Left ventricle myocardium inferior (tissue), 1 donor: ENCODE measurements around the gene PRAF2. TPM values are rescaled to one million over a fixed set of nuclear protein-coding genes. Genes with fewer than 3 reads are reported as not detected.

Experiments
- DNase-seq: peaks from one replicate; pipeline ENCODE4 v3.0.0-alpha.2; 2020
- H3K27ac ChIP-seq: fragments of 200-600 bp; replicated peaks from 2 replicates; pipeline ENCODE4 v1.8.0; 2021
- H3K27me3 ChIP-seq: fragments of 200-600 bp; 2 replicates; pipeline ENCODE4 v1.8.0; 2021; ENCODE audit warnings: low read depth
- H3K36me3 ChIP-seq: fragments of 200-600 bp; 2 replicates; pipeline ENCODE4 v1.8.0; 2021
- H3K4me1 ChIP-seq: fragments of 200-600 bp; 2 replicates; pipeline ENCODE4 v1.8.0; 2021
- H3K4me3 ChIP-seq: fragments of 200-600 bp; 2 replicates; pipeline ENCODE4 v1.8.0; 2021; ENCODE audit warnings: mild to moderate bottlenecking, moderate library complexity
- H3K9me3 ChIP-seq: fragments of 200-600 bp; replicated peaks from 2 replicates; pipeline ENCODE4 v1.8.0; 2021
- intact Hi-C: fragments of 100-400 bp; cut with micrococcal nuclease; formaldehyde crosslinking; loops from one replicate; pipeline ENCODE4 v1.11.0; 2022
- total RNA-seq: library from RNA; stranded (reverse); fragmentation: NEBNext Ultra II Directional; extraction: Animal tissue kit (Norgen Biotek cat#: 25700); gene quantifications from one replicate; pipeline ENCODE4 v1.2.1, GENCODE V29; 2021
- TF ChIP-seq, protein P1 (sequence below): fragments of 200-600 bp; IDR thresholded peaks from 2 replicates; pipeline ENCODE4 v1.8.0; 2021; ENCODE audit warnings: antibody characterized with exemption, mild to moderate bottlenecking, borderline replicate concordance
- donor health status: DM: no; HTN: yes; CAD: no; lungs with severe emphysema.

The PRAF2 gene
- total RNA-seq, 1 donor from 2014 or later = 8.7 TPM

DNA sequence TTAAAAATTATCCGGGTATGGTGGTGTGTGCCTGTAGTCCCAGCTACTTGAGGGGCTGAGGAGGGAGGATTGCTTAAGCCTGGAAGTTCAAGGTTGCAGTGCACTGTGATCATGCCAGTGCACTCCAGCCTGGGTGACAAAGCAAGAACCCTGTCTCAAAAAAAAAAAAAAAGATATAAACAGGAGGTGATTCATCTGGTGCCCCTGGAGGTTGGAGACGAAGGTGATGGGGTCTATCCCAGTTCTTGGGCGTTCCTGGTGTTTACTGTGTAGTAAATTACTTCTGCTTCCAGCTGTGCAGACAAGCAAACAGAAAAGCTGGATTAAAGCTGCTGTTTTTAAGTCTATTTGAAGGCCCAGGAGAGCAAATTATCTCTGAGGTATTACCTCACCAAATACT lies 29.8 kb upstream of the PRAF2 start:
- H3K36me3 ChIP-seq = no peaks in the 10 kb centered on the region
- intact Hi-C loops = no loop called here
- no peak overlapping the region for H3K4me3 ChIP-seq
- DNase-seq = no peak
- H3K27me3 ChIP-seq = no peaks in the 10 kb centered on the region
- peaks cover 11% of the 10 kb centered on the region for H3K4me1 ChIP-seq
- H3K27ac ChIP-seq = no peak overlapping the region
- TF ChIP-seq, protein P1, sequence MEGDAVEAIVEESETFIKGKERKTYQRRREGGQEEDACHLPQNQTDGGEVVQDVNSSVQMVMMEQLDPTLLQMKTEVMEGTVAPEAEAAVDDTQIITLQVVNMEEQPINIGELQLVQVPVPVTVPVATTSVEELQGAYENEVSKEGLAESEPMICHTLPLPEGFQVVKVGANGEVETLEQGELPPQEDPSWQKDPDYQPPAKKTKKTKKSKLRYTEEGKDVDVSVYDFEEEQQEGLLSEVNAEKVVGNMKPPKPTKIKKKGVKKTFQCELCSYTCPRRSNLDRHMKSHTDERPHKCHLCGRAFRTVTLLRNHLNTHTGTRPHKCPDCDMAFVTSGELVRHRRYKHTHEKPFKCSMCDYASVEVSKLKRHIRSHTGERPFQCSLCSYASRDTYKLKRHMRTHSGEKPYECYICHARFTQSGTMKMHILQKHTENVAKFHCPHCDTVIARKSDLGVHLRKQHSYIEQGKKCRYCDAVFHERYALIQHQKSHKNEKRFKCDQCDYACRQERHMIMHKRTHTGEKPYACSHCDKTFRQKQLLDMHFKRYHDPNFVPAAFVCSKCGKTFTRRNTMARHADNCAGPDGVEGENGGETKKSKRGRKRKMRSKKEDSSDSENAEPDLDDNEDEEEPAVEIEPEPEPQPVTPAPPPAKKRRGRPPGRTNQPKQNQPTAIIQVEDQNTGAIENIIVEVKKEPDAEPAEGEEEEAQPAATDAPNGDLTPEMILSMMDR = no peak
- no peaks in the 10 kb centered on the region for H3K9me3 ChIP-seq

DNA sequence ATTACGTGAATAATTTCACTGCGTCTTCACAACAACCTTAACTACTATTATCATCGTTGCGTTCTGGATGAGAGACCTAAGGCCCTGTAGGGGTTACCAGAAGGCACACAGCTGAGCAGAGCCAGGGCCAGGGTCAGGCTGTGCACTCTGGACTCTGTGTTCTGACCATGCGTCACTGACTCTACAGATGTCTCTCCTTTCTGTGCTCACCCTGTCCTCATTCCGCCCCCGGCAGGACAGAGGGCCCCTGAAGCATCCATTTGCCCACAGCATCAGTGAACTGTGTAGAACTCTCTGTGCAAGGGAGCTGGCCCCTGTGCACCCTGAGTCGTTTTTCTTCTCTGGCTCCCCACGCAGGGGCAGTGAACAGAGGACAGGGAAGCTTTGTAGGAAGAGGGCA lies 28.4 kb upstream of the PRAF2 start:
- no peaks in the 10 kb centered on the region for H3K27me3 ChIP-seq
- H3K27ac ChIP-seq = no peak overlapping the region
- no peaks in the 10 kb centered on the region for H3K9me3 ChIP-seq
- peaks cover 11% of the 10 kb centered on the region for H3K4me1 ChIP-seq
- no peaks in the 10 kb centered on the region for H3K36me3 ChIP-seq
- TF ChIP-seq, protein P1 = no peak
- intact Hi-C loops = no loop called here
- no peak overlapping the region for H3K4me3 ChIP-seq
- DNase-seq = no peak

DNA sequence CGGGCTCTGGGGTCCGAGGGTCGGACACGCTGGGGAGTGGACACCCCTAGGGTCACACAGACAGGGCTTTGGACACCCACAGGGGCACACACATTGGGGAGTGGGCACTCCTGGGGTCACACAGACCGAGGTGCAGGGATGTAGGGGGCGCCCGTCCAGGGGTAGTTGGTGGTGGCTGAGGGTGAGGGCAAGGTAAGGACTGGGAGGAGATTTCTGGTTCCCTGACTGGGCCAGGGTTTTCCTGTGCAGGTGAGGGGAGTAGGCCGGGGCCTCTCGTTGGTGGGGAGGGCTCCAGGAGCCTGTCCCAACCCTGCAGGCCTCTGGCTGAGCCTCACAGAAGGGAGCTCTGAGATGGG lies 27.8 kb upstream of the PRAF2 start:
- intact Hi-C loops = no loop called here
- Histone ChIP-seq H3K9me3 (no peaks in the 10 kb centered on the region), H3K36me3 (no peaks in the 10 kb centered on the region), H3K27me3 (no peaks in the 10 kb centered on the region), H3K4me1 (peaks cover 11% of the 10 kb centered on the region), H3K27ac (peak overlapping the region; percentile 85), H3K4me3 (peak overlapping the region; percentile 74)
- no peak for DNase-seq
- TF ChIP-seq, protein P1 = no peak

DNA sequence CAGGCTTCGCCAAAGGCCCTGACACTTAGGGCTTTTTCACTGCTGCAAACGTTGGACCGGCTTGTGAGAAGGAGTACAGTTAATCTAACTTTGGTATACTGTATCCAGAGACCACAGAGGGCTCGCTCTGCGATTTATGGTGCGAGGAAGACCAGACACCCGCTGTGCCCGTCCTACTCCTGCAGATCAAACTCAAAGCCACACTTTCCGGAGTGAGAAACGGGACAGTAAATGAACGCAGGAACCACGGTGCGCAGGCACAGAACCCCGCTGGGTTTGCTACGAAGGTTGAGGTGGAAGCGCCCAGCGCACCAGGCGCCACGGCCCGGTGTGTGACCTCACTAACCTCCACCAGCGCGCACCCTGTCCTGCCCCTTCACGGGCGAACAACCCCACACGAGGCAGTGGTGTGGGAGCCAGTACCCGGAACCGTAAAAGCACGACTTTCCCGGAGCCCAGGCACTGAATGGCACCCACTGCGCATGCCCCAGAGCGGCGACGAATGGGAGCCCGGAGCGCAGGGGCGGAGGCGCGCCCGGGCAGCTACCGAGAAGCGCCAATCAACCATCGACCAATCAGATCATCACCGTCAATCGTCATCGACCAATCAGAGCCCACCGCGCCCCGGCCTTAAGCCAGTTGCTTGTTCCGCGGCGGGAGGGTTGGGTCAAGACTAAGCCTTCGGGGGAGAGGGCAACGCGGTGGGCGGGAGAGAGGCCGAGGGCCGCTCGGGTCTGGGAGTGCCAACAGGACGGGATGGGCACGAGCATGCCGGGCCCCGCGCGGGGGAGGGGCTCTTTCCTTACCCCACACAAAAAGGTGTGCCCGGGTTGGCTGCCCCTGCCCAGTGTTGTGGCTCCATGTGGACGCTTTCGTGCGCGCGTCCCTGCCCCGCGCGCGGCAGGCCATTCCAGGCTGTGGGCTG lies 27.2 kb upstream of the PRAF2 start:
- Histone ChIP-seq H3K9me3 (no peaks in the 10 kb centered on the region), H3K27ac (peak overlapping the region; percentile 85), H3K27me3 (no peaks in the 10 kb centered on the region), H3K36me3 (no peaks in the 10 kb centered on the region), H3K4me3 (peak overlapping the region; percentile 74), H3K4me1 (peaks cover 11% of the 10 kb centered on the region)
- TF ChIP-seq, protein P1 = no peak
- intact Hi-C loops = no loop called here
- peak; percentile 90 for DNase-seq

DNA sequence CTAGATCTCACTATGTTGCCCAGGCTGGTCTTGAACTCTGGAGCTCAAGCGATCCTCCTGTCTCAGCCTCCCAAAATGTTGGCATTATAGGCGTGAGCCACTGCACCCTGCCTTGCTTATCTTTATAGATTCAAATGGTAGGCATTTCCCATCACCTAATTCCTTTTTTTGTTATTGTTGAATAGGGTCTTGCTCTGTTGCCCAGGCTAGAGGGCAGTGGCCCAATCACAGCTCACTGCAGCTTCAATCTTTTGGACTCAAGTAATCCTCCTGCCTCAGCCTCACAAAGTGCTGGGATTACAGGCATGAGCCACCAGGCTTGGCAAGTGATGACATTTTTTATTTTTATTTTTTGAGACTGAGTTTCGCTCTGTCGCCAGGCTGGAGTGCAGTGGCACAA lies 22.6 kb upstream of the PRAF2 start:
- Histone ChIP-seq H3K4me3 (no peak overlapping the region), H3K4me1 (peaks cover 6% of the 10 kb centered on the region), H3K27me3 (no peaks in the 10 kb centered on the region), H3K27ac (no peak overlapping the region), H3K36me3 (no peaks in the 10 kb centered on the region), H3K9me3 (no peaks in the 10 kb centered on the region)
- intact Hi-C loops = no loop called here
- TF ChIP-seq, protein P1 = no peak
- DNase-seq = no peak
